Activated B cell treated with CpG ODN at 0.5 μM for 24 hours (primary cell): ENCODE results near the gene SSBP1. TPM values are rescaled to one million over a fixed set of nuclear protein-coding genes. Genes with fewer than 3 reads are reported as not detected.
A peak's percentile ranks its signal among the peaks of the same experiment; 100 is the strongest.

Experiments used
- ATAC-seq: fragments of 200-7000 bp; cut with Tn5 transposase; one replicate; pipeline ENCODE4 v1.10.0; 2021; ENCODE audit warnings: low read depth, mild to moderate bottlenecking, moderate library complexity
- CTCF ChIA-PET: fragments of 350-600 bp; sonication (Branson Sonifier 250); formaldehyde crosslinking; loops from one replicate; lab custom pipeline; 2021; ENCODE audit warnings: antibody characterized with exemption; lab: Charles Lee
- POLR2A ChIA-PET: fragments of 350-600 bp; sonication (Branson Sonifier 250); formaldehyde crosslinking; loops from one replicate; lab custom pipeline; 2021; ENCODE audit warnings: antibody characterized with exemption; lab: Charles Lee
- DNase-seq: peaks from one replicate; pipeline ENCODE4 v3.0.0; 2022
- H3K27ac Mint-ChIP-seq: one replicate; pipeline ENCODE4 v1.8.0; 2020; ENCODE audit warnings: mixed read lengths
- H3K27me3 Mint-ChIP-seq: one replicate; pipeline ENCODE4 v1.8.0; 2021; ENCODE audit warnings: mixed read lengths
- H3K36me3 Mint-ChIP-seq: one replicate; pipeline ENCODE4 v1.8.0; 2021; ENCODE audit warnings: low read depth, mixed read lengths
- H3K4me1 Mint-ChIP-seq: one replicate; pipeline ENCODE4 v1.8.0; 2021; ENCODE audit warnings: mixed read lengths
- H3K4me3 Mint-ChIP-seq: one replicate; pipeline ENCODE4 v1.8.0; 2020; ENCODE audit warnings: mild to moderate bottlenecking, mixed read lengths
- H3K9me3 Mint-ChIP-seq: one replicate; pipeline ENCODE4 v1.8.0; 2020; ENCODE audit warnings: mixed read lengths
- intact Hi-C: fragments of 100-400 bp; cut with micrococcal nuclease; formaldehyde crosslinking; loops from one replicate; pipeline ENCODE4 v1.15.1; 2024
- total RNA-seq: library from RNA; stranded (reverse); gene quantifications from 2 replicates; pipeline ENCODE4 v1.2.3, GENCODE V29; 2022
- TF ChIP-seq, protein P1 (sequence below): fragments of 200-600 bp; IDR thresholded peaks from one replicate; pipeline ENCODE4 v1.8.0; 2022; ENCODE audit warnings: antibody characterized with exemption, mild to moderate bottlenecking

The SSBP1 gene
- total RNA-seq, 1 donor from 2014 or later: 122 TPM

DNA sequence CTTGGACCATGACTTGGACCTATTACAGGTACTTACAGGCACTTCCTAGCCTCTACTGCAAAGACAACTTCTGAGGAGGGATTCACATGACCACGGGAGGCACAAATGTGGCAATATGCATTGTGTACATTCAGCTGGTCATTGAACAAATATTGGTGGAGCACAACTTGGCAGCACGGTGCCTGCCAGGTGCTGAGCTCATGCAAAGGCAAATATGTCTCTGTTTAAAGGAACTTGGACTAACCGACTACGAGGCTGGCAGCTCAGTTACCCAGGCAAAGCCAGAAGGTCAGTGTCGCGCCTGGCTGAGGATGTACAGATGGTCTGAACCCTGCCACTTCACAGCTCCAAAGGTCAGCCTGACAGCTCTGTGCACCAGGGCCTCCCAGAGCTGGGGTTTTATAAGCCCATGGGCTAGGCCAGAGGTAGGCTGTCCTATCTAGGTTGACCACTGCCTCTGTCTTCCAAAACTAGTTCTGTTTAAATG lies 42.3 kb upstream of the SSBP1 start:
- no peaks in the 10 kb centered on the region for H3K27me3 Mint-ChIP-seq
- no peak overlapping the region for H3K4me3 Mint-ChIP-seq
- H3K4me1 Mint-ChIP-seq: peaks cover 65% of the 10 kb centered on the region
- peaks cover 17% of the 10 kb centered on the region for H3K36me3 Mint-ChIP-seq
- no peaks in the 10 kb centered on the region for H3K9me3 Mint-ChIP-seq
- ChIA-PET POLR2A (interaction anchor here (1.0 kb wide), 1 partner anchor 42 kb away, joined by 5 read pairs; the partner anchor contains the start of gene SSBP1), CTCF (no interaction called here)
- ATAC-seq (no peak), DNase-seq (no peak)
- intact Hi-C loops: no loop called here
- H3K27ac Mint-ChIP-seq: no peak overlapping the region
- TF ChIP-seq, protein P1, sequence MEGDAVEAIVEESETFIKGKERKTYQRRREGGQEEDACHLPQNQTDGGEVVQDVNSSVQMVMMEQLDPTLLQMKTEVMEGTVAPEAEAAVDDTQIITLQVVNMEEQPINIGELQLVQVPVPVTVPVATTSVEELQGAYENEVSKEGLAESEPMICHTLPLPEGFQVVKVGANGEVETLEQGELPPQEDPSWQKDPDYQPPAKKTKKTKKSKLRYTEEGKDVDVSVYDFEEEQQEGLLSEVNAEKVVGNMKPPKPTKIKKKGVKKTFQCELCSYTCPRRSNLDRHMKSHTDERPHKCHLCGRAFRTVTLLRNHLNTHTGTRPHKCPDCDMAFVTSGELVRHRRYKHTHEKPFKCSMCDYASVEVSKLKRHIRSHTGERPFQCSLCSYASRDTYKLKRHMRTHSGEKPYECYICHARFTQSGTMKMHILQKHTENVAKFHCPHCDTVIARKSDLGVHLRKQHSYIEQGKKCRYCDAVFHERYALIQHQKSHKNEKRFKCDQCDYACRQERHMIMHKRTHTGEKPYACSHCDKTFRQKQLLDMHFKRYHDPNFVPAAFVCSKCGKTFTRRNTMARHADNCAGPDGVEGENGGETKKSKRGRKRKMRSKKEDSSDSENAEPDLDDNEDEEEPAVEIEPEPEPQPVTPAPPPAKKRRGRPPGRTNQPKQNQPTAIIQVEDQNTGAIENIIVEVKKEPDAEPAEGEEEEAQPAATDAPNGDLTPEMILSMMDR: no peak

DNA sequence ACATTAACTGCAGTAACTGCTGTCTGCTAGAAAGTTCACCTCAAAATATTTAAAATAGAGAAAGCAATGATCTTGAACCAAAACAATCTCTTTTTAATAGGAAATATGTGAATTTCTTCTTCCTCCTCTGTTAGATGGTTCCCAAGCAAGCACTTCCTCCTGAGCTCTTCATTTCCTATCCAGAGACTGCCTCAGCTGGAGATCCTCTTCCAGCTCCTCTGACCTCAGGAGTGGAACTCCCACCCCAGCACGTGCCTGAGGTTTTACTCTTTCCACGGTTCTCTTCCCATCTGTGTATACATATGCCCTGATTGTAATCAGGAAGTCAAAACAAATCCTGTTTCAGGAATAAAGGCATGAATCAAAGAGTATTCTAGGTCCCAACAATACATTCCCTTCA lies 41.8 kb upstream of the SSBP1 start:
- peaks cover 68% of the 10 kb centered on the region for H3K4me1 Mint-ChIP-seq
- H3K36me3 Mint-ChIP-seq: peaks cover 17% of the 10 kb centered on the region
- intact Hi-C loops: no loop called here
- ChIA-PET CTCF (no interaction called here), POLR2A (interaction anchor here (1.0 kb wide), 1 partner anchor 42 kb away, joined by 5 read pairs; the partner anchor contains the start of gene SSBP1)
- no peak overlapping the region for H3K4me3 Mint-ChIP-seq
- DNase-seq (no peak), ATAC-seq (no peak)
- H3K9me3 Mint-ChIP-seq: no peaks in the 10 kb centered on the region
- H3K27ac Mint-ChIP-seq: no peak overlapping the region
- TF ChIP-seq, protein P1: no peak
- no peaks in the 10 kb centered on the region for H3K27me3 Mint-ChIP-seq

DNA sequence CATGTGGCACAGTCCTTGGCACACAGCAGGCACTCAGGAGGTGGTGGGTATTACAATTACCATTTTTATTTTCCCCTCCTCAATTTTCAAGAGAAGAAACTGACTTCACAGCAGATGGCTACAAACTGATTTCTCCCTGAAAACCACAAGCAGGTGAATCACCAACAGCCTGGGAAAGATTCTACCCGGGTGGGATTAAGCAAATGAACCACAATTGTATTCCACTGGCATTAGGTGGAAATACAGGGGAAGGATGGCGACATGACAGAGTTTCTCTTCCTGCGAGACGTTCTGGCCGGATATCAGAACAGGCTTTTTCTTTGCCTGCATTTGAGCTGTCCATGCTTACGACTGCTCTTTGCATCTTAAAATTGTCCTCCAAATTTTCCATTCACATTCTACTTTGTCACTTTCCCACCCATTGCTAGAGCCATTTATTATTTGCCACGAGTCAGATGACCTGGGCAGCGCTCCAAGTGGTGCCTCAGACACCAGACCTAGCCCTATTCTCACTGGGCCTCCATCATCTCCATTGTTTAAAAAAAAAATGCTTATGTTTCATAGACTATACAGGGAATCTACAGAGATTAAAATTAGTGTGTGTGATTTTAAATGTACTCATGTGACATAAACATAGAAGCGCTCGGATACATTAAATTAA lies 40.8 kb upstream of the SSBP1 start:
- Mint-ChIP-seq H3K9me3 (no peaks in the 10 kb centered on the region), H3K36me3 (peaks cover 17% of the 10 kb centered on the region), H3K27ac (no peak overlapping the region), H3K4me3 (no peak overlapping the region), H3K4me1 (peaks cover 68% of the 10 kb centered on the region), H3K27me3 (no peaks in the 10 kb centered on the region)
- TF ChIP-seq, protein P1: no peak
- intact Hi-C loops: no loop called here
- POLR2A ChIA-PET: no interaction called here
- CTCF ChIA-PET: no interaction called here
- DNase-seq (no peak), ATAC-seq (no peak)

DNA sequence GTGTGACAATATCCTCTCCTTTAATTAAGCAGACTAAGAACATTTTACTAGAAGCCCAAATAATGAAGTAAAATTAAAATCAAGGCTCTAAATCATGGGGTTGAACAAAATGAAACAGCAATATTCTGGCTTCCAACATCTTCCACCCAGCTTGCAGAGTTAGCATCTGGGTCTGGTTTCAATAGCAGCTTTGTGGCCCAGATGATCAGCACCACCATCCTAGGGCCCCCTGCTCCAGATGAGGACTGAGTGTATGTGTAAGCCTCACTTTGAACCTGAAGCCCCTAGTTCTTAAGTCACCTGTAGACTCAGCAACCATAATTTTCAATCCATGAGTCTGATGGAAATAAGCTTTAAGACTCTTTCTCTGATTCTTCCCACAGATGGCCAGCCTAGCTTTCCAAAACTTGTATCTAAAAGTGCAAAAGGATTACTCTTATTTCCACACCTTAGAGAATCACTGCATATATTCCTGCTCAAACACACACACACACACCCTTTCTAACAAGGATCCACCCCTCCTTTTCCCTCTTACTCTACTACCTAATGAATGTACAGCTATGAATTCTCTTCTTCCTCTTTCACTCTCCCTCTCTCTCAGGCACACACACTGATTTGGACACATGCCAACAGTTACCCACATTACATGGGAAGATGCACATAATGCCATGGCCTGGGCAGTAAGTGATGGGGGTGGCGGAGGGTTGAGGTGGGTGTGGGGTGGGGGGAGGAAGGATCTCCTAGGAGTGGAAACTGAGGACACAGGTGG lies 39.7 kb upstream of the SSBP1 start:
- Mint-ChIP-seq H3K27me3 (no peaks in the 10 kb centered on the region), H3K27ac (peak overlapping the region; percentile 59), H3K4me1 (peaks cover 72% of the 10 kb centered on the region), H3K36me3 (peaks cover 17% of the 10 kb centered on the region), H3K4me3 (peak overlapping the region; percentile 7), H3K9me3 (no peaks in the 10 kb centered on the region)
- intact Hi-C loops: loop anchor here (2.0 kb wide), 1 partner anchor 22 kb away; no protein-coding TSS in a partner anchor
- POLR2A ChIA-PET: interaction anchor here (1.1 kb wide), 1 partner anchor 39 kb away, joined by 3 read pairs; the partner anchor contains the start of gene SSBP1
- ATAC-seq (no peak), DNase-seq (no peak)
- CTCF ChIA-PET: no interaction called here
- TF ChIP-seq, protein P1: no peak

DNA sequence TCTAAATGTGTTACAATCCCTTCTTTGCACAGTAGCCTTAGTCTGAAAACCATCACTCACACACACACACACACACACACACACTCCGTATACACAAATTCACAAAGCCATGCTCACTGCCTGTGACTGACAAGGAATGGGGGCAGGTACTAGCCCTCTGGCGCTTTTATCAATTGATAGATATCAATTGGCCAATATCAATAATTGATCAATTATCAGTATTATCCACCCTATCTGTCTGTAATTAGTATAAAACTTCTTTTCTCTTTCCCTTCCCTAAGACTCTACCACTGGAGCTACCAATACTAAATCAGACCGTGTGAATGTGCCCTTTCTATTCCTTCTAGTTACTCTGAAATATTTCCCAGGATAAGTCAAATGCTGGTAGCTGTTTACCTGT lies 38.3 kb upstream of the SSBP1 start:
- POLR2A ChIA-PET: interaction anchor here (0.9 to 5.2 kb wide), 2 partner anchors 38 to 50 kb away, joined by 4 to 56 read pairs; partner anchors contain the start of gene SSBP1
- DNase-seq: no peak
- intact Hi-C loops: loop anchor here (2.0 kb wide), 3 partner anchors 17 to 775 kb away; partner anchors contain the start of gene BRAF
- H3K27me3 Mint-ChIP-seq: no peaks in the 10 kb centered on the region
- peaks cover 67% of the 10 kb centered on the region for H3K4me1 Mint-ChIP-seq
- TF ChIP-seq, protein P1: no peak
- no peak for ATAC-seq
- peak overlapping the region; percentile 85 for H3K4me3 Mint-ChIP-seq
- H3K27ac Mint-ChIP-seq: peak overlapping the region; percentile 77
- CTCF ChIA-PET: interaction anchor here (2.6 to 3.4 kb wide), 2 partner anchors 38 to 46 kb away, joined by 9 to 17 read pairs; partner anchors contain the start of gene SSBP1
- H3K36me3 Mint-ChIP-seq: peaks cover 12% of the 10 kb centered on the region
- H3K9me3 Mint-ChIP-seq: no peaks in the 10 kb centered on the region
